GM04504 (cell line): ENCODE results near the gene AREL1.
"Not testable (repeated sequence)": the region's sequence is repeated elsewhere in the genome, so short reads cannot be mapped to it uniquely, and the experiment has no call there.

Experiments used
- DNase-seq: peaks from one replicate; pipeline ENCODE4 v3.0.0-alpha.2; 2012; ENCODE audit warnings: low read depth

The AREL1 gene, protein sequence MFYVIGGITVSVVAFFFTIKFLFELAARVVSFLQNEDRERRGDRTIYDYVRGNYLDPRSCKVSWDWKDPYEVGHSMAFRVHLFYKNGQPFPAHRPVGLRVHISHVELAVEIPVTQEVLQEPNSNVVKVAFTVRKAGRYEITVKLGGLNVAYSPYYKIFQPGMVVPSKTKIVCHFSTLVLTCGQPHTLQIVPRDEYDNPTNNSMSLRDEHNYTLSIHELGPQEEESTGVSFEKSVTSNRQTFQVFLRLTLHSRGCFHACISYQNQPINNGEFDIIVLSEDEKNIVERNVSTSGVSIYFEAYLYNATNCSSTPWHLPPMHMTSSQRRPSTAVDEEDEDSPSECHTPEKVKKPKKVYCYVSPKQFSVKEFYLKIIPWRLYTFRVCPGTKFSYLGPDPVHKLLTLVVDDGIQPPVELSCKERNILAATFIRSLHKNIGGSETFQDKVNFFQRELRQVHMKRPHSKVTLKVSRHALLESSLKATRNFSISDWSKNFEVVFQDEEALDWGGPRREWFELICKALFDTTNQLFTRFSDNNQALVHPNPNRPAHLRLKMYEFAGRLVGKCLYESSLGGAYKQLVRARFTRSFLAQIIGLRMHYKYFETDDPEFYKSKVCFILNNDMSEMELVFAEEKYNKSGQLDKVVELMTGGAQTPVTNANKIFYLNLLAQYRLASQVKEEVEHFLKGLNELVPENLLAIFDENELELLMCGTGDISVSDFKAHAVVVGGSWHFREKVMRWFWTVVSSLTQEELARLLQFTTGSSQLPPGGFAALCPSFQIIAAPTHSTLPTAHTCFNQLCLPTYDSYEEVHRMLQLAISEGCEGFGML

DNA sequence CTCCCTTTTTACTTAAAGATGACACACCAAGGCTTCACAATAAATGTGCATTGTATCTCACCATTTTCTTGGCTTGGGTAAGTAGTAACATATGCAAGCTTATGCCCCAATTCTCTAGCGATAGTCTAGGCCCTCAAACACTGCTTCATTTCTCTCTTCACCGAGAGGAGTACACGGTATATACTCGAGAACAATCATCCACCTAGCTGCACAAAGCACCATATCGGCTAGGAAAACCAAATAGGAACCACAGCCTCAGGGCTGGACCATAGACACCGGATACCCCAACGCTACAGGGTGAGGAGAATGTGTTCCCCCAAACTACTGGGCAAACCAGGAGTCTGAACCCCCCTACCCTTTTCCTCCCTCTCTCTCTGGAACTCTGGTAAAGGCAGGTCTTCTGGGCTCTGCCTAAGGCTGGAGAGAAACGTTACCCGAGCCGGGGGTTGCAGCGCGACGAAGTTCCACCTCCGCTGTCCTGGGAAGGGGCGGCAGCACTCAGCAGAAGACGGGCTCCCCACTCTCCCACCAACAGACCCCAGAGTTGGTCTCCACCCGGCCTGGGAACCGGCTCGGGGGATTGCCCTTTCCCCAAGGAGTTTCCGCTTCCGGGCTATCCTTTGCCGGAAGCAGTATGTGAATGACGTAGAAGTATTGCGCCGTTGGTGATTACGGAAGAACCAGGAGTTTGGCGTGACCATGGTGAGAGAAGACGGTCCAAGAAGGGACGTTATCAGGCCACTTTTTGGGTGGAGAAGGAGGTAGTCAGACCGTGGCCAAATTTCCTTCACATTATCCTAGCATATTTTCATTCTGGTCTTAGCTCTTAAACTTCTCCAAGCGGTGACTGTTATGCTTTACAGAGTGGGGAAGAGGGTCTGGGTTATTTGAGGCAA is at the start of gene AREL1, which contains the start of gene FCF1:
Gene AREL1, minus strand, starts transcription at position 582 of the 896 bp plus-strand sequence. CDS start 27,465 bp downstream, outside the sequence.
Gene FCF1, plus strand, starts transcription at position 646 of the 896 bp plus-strand sequence. Its CDS starts 54 bp downstream, at position 700.
- peak; percentile 70 for DNase-seq

DNA sequence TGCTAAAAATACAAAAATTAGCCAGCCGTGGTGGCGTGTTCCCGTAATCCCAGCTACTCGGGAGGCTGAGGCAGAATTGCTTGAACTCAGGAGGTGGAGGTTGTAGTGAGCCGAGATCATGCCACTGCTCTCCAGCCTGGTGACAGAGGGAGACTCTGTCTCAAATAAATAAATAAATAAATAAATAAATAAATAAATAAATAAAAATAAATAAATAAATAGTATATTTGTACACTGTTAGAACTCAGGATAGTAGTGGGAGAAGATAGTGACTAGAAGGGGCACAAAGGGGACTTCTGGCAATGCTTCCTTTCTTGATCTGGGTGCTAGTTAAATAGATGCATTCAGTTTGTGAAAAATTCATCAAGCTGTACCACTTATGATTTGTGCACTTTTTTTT is 45.6 kb upstream of the AREL1 start:
- DNase-seq: not testable (repeated sequence)

DNA sequence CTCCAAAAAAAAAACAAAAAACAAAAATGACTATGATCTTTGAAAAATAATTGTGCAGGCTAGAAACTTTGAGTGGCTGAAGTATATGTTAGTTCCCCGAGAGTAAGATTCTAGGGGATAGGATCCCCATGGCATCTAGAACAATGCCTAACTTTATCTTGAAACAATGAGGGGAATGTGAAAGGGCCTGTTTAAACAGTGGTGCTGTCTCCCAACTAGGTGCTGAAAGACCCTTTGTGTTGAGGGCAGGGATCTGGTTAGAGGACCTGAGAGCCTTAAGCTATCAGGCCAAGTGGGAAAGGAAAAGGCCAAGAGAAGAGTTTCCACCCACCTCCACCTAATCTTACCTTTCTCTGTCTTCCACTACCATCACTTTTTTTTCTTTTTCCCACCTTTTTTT is 43.4 kb upstream of the AREL1 start:
- no peak for DNase-seq

DNA sequence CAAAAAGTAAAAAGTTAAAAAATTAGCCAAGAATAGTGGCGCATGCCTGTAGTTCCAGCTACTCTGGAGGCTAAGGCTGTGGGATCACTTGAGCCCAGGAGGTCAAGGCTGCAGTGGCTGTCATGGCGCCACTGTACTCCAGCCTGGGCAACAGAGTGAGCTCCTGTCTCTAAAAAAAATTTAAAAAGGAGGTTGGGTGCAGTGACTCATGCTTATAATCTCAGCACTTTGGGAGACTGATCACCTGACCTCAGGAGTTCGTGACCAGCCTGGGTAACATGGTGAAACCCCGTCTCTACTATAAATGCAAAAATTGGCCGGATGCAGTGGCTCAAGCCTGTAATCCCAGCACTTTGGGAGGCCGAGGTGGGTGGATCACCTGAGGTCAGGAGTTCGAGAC is 42.0 kb upstream of the AREL1 start:
- DNase-seq: no peak

GRCh38 chr14:74754157-74754556 is 41.3 kb upstream of the AREL1 start:
- DNase-seq: no peak

- DNase-seq: no peak
These were observed 34.4 kb upstream of the AREL1 start for GRCh38 chr14:74747237-74747636.

DNA sequence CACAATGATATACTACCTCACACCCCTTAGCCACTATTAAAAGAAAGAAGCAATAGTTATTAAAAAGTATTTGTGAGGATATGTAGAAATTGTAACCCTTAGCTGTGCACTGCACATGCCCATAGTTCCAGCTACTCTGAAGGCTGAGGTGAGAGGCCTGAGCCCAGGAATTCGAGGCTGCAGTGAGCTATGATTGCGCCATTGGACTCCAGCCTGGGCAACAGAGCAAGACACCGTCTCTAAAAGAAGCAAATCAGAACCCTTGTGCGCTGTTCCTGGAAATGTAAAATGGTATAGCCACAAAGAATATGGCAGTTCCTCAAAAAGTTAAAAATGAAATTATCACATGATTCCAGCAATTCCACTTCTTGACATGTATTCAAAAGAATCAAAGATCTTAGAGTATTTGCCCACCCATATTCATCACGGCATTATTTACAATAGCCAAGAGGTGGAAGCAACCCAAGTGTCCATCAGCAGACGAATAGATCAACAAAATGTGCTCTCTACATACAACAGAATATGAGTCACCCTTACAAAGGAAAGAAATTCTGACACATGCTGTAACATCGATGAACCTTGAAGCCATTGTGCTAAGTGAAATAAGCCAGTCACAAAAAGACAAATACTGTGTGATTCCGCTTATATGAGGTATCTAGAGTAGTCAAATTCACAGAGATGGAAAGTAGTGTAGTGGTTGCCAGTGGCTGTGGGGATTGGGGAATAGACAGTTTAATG is 26.6 kb upstream of the AREL1 start:
- no peak for DNase-seq

DNA sequence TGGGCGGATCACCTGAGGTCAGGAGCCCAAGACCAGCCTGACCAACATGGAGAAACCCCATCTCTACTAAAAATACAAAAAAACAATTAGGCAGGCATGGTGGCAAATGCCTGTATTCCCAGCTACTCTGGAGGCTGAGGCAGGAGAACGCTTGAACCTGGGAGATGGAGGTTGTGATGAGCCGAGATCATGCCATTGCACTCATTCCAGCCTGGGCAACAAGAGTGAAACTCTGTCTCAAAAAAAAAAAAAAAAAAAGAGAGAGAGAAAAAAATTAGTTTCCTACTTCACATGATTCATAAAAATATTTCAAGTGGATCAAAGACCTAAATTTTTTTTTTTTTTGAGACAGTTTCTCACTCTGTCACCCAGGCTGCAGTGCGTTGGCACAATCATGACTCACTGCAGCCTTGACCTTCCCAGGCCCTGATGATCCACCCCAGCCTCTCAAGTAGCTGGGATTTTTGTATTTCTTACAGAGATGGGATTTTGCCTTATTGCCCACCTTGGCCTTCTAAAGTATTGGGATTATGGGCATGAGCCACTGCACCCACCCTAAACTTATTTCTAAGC is 25.0 kb upstream of the AREL1 start:
- DNase-seq: no peak

DNA sequence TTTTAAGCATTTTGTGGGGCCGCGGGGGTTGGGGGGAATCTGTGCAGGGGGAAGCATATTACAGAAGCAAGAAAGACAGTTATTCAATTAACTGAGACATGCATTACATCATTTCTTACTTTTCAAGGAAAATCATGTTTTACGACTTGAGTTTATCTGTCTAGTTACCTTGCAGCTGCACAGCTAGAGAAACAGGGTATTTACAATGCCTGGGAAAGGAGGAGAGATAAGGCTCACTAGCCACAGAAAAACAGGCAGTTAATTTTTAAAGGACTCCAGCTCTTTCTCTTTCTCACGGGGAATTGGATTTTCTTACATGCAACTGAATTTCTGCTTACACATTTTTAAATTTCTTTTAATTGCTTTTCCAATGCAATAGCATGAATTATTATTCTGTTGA is 22.2 kb upstream of the AREL1 start:
- no peak for DNase-seq

- DNase-seq: no peak
These were observed 20.3 kb upstream of the AREL1 start for GRCh38 chr14:74733221-74733620.

- no peak for DNase-seq
These were observed 19.5 kb upstream of the AREL1 start for GRCh38 chr14:74732387-74732786.

DNA sequence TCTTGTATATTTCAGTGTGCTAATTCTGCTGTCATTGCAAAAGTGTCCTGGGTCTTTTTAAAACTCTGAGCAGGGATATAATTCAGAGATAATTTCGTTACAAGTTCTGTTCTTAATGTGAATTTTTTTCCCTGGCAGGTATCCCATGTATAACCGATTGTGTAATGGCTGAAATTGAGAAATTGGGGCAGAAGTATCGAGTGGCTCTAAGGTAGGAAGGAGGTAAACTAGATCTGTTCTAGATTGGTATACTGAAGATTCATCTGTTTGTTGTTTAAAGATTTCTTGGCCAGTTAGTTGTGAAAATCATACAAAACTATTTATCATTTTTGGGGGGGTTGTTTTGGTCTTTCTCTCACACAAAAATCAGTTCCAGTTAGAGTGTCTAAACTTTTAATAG is 10.3 kb upstream of the AREL1 start:
- DNase-seq: no peak

DNA sequence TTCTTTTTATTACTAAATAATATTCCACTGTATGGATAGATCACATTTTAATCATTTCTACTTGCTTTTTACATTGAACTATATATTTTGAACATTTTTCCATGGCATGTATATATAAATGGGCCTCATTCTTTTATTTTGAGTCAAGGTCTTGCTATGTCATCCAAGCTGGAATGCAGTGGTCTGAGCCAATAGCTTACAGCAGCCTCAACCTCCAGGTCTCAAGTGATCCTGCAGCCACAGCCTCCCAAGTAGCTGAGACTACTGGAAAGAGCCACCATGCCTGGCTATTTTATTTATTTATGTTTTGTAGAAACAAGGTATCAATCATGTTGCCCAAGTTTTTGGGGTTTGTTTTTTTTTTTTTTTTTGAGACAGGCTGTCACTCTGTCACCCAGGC is 7.6 kb upstream of the AREL1 start:
- DNase-seq: no peak

- DNase-seq: no peak
These were observed 485 bp upstream of the AREL1 start for GRCh38 chr14:74713395-74713735.

- DNase-seq: no peak
These were observed 1.2 kb downstream of the AREL1 start for GRCh38 chr14:74711651-74712050.

DNA sequence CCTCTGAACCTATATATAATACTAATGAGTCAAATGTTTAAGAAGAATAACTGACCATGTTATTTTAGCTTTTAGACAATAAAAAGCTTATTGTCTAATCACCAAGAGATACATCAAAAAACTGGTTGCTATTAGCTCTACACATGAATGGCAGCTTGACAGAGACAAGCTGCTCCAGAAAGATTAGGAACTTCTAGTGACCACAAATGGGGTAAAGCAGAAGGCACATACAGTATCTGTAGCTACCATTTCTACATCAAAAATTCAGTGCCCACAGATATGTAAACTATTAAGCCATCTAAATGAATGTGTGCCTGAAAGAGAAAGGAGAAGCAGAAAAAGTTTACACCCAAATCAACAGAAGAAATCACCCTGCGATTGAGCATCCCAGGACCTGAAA is 2.4 kb downstream of the AREL1 start:
- no peak for DNase-seq

DNA sequence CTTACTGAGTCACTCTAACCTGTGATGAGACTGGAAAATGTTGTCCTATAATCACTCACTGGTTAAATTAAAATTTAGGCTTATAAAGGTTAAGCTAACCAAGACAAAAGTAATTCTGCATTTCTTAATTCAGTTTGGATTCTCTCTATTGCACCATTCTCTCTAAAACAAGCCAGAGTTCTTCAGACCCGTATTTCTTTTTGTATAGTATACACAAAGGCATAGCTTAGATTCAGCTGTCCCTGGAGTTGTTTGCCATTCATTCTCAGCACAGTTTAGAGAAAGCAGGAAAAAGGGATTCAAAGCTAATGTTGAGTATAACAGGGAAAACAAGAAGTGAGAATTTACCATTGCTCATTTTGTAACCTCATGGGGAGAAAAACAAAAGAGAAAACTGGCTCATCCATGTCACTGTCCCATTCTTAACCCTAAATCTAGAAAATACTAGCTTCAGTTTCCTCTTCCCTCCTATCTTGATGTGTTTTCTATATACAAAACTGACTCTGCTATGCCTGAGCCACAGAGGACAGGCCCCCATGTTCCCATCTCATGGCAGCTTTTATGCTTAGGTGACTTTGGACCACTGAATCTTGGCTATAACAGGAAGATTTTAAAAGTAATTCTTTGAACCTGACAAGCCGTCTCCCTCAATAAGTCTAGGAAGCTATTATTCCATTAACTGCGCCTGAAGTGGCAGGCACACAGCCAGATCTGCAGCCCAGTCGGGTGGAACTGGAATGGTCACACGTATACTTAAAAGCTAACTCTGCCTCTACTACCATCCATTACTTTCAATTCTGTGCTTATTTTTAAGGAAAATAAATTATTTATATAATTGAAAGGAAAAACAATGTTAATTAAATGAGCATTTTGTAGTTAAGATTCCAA is 7.0 kb downstream of the AREL1 start:
- DNase-seq: no peak

GRCh38 chr14:74704656-74705055 is 8.2 kb downstream of the AREL1 start:
- no peak for DNase-seq

DNA sequence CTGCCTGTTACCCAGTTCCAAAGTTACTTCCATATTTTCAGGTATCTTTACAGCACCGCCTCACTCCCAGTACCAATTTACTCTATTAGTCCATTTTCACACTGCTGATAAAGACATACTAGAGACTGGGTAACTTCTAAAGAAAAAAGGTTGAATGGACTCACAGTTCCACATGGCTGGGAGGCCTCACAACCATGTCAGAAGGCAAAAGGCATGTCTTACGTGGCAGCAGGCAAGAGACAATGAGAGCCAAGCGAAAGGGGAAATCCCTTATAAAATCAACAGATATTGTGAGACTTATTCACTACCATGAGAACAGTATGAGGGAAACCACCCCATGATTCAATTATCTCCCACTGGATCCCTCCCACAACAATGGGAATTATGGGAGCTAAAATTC is 9.8 kb downstream of the AREL1 start:
- DNase-seq: no peak

DNA sequence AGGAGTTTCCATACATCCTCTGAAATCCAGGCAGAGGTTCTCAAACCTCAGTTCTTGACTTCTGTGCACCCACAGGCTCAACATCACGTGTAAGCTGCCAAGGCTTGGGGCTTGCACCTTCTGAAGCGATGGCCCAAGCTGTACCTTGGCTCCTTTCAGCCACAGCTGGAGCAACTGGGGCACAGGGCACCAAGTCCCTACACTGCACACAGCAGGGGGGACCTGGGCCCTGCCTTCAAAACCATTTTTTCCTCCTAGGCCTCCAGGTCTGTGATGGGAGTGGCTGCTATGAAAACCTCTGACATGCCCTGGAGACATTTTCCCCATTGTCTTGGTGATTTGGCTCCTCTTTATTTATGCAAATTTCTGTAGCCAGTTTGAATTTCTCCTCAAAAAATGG is 10.6 kb downstream of the AREL1 start:
- DNase-seq: no peak
